SK-N-SH (cell line): Measurements from ENCODE around the gene SMIM10L2A. TPM values are rescaled to one million over a fixed set of nuclear protein-coding genes. Genes with fewer than 3 reads are reported as not detected.

Experiments
- CTCF ChIA-PET: fragments of 300-600, 350-600 bp; formaldehyde crosslinking; extraction: SDS; loops from one replicate; lab custom pipeline; 2021; lab: Yijun Ruan, JAX
- POLR2A ChIA-PET: fragments of 350-600 bp; sonication (Branson Sonifier 250); formaldehyde crosslinking; extraction: SDS; loops from one replicate; lab custom pipeline; 2020; ENCODE audit warnings: antibody characterized with exemption, inconsistent platforms; lab: Yijun Ruan, JAX
- DNase-seq: peaks from one replicate; pipeline ENCODE4 v3.0.0; 2012
- H2AFZ ChIP-seq: fragments of 200-600 bp; sonication (generic); 2 replicates; pipeline ENCODE4 v1.8.1; 2016; ENCODE audit warnings: antibody characterized with exemption, mild to moderate bottlenecking, low read depth
- H3F3A ChIP-seq: fragments of 200-600 bp; sonication (generic); replicated peaks from 2 replicates; pipeline ENCODE3; 2016; ENCODE audit warnings: antibody characterized with exemption, mild to moderate bottlenecking; ENCODE audit not compliant: insufficient read depth
- H3K27ac ChIP-seq, 2 experiments: fragments of 200-500 bp in 1 of 2; fragments of 200-600 bp in 1 of 2; sonication (Bioruptor generic) in 1 of 2; sonication (generic), shearing (Covaris generic) in 1 of 2; 2 replicates each; pipeline versions ENCODE4 v1.5.1 to v1.6.1; 2014 to 2016; ENCODE audit warnings: low read depth in 2 of 2, inconsistent platforms in 1 of 2, low read length in 1 of 2, mild to moderate bottlenecking in 1 of 2, mixed read lengths in 1 of 2
- H3K27me3 ChIP-seq: fragments of 200-600 bp; sonication (generic), shearing (Covaris generic); 2 replicates; pipeline ENCODE4 v1.6.1; 2016; ENCODE audit warnings: mixed run types; ENCODE audit not compliant: insufficient read depth
- H3K36me3 ChIP-seq, 2 experiments: fragments of 200-500 bp in 1 of 2; fragments of 200-600 bp in 1 of 2; sonication (Bioruptor generic) in 1 of 2; sonication (generic) in 1 of 2; replicated peaks in 1 of 2; 2 replicates each; pipeline versions ENCODE3 to v1.5.1; 2014 to 2016; ENCODE audit warnings: low read length in 1 of 2, mild to moderate bottlenecking in 1 of 2; ENCODE audit not compliant: insufficient read depth in 2 of 2, control insufficient read depth in 1 of 2
- H3K4me1 ChIP-seq, 2 experiments: fragments of 200-500 bp in 1 of 2; fragments of 200-600 bp in 1 of 2; sonication (Bioruptor generic) in 1 of 2; sonication (generic), shearing (Covaris generic) in 1 of 2; 2 replicates each; pipeline versions ENCODE4 v1.5.1 to v1.6.1; 2014 to 2016; ENCODE audit warnings: low read depth in 1 of 2, low read length in 1 of 2, mixed run types in 1 of 2; ENCODE audit not compliant: insufficient read depth in 2 of 2, control insufficient read depth in 1 of 2
- H3K4me2 ChIP-seq: fragments of 200-600 bp; sonication (generic), shearing (Covaris generic); 2 replicates; pipeline ENCODE4 v1.6.1; 2017; ENCODE audit warnings: mixed run types
- H3K4me3 ChIP-seq, 2 experiments: fragments of 200-500 bp in 1 of 2; fragments of 200-600 bp in 1 of 2; sonication (Bioruptor generic) in 1 of 2; sonication (generic), shearing (Covaris generic) in 1 of 2; 2 replicates each; pipeline versions ENCODE4 v1.5.1 to v1.8.1; 2014 to 2016; ENCODE audit warnings: low read depth in 2 of 2, inconsistent platforms in 1 of 2, low read length in 1 of 2, mild to moderate bottlenecking in 1 of 2, mixed read lengths in 1 of 2, moderate library complexity in 1 of 2
- H3K79me2 ChIP-seq: fragments of 200-600 bp; sonication (generic); 2 replicates; pipeline ENCODE4 v1.8.1; 2017; ENCODE audit warnings: mild to moderate bottlenecking; ENCODE audit not compliant: insufficient read depth
- H3K9ac ChIP-seq: fragments of 200-600 bp; sonication (generic); 2 replicates; pipeline ENCODE4 v1.6.1; 2017; ENCODE audit warnings: mixed run types
- H3K9me2 ChIP-seq: fragments of 200-600 bp; sonication (generic); 2 replicates; pipeline ENCODE4 v1.6.1; 2017; ENCODE audit warnings: mixed run types
- H3K9me3 ChIP-seq: fragments of 200-600 bp; sonication (generic); 2 replicates; pipeline ENCODE4 v1.6.1; 2017; ENCODE audit warnings: mixed run types, mild to moderate bottlenecking, moderate library complexity
- H4K20me1 ChIP-seq: fragments of 200-600 bp; sonication (generic); 2 replicates; pipeline ENCODE4 v1.6.1; 2017; ENCODE audit warnings: mild to moderate bottlenecking, mixed run types; ENCODE audit not compliant: insufficient read depth
- CHD2 ChIP-seq: fragments of 150-350 bp; IDR thresholded peaks from 2 replicates; pipeline ENCODE4 v1.6.1; 2018; ENCODE audit warnings: low read length; ENCODE audit not compliant: partially characterized antibody
- CTCF ChIP-seq: fragments of 200-600 bp; sonication (generic); IDR thresholded peaks from 2 replicates; pipeline ENCODE4 v1.6.1; 2017; ENCODE audit warnings: antibody characterized with exemption, mild to moderate bottlenecking, moderate library complexity
- EP300 ChIP-seq, 2 experiments: IDR thresholded peaks; 2 replicates each; pipeline versions ENCODE4 v1.4.0 to v1.6.1; 2012; ENCODE audit warnings: borderline replicate concordance in 1 of 2, low read depth in 1 of 2, low read length in 1 of 2
- EZH2phosphoT487 ChIP-seq: fragments of 200-600 bp; sonication (generic); IDR thresholded peaks from 2 replicates; pipeline ENCODE4 v1.6.1; 2017; ENCODE audit warnings: low read depth, mixed run types, mild to moderate bottlenecking, antibody characterized with exemption, moderate library complexity, borderline replicate concordance
- FOSL2 ChIP-seq: IDR thresholded peaks from 2 replicates; pipeline ENCODE4 v1.4.0; 2012; ENCODE audit warnings: low read depth, mild to moderate bottlenecking, moderate library complexity, borderline replicate concordance
- FOXJ3 ChIP-seq: sonication (generic); formaldehyde crosslinking; IDR thresholded peaks from 2 replicates; pipeline ENCODE4 v1.5.1; 2020; ENCODE audit warnings: mild to moderate bottlenecking, missing genetic modification reagents
- FOXM1 ChIP-seq: IDR thresholded peaks from 2 replicates; pipeline ENCODE4 v1.4.0; 2012; ENCODE audit warnings: low read depth, mild to moderate bottlenecking
- GABPA ChIP-seq: IDR thresholded peaks from 2 replicates; pipeline ENCODE4 v1.4.0; 2012; ENCODE audit warnings: low read depth, mild to moderate bottlenecking
- MEF2A ChIP-seq: IDR thresholded peaks from 2 replicates; pipeline ENCODE4 v1.4.0; 2012; ENCODE audit warnings: low read depth, borderline replicate concordance
- POLR2AphosphoS5 ChIP-seq: IDR thresholded peaks from 2 replicates; pipeline ENCODE4 v1.6.1; 2012; ENCODE audit warnings: low read depth, low read length
- RCOR1 ChIP-seq: fragments of 150-350 bp; IDR thresholded peaks from 2 replicates; pipeline ENCODE4 v1.6.1; 2017; ENCODE audit warnings: antibody characterized with exemption, low read length
- RFX5 ChIP-seq: IDR thresholded peaks from 2 replicates; pipeline ENCODE4 v1.6.1; 2012; ENCODE audit warnings: mild to moderate bottlenecking, improper control_type of control experiment, low read length
- RXRA ChIP-seq: IDR thresholded peaks from 2 replicates; pipeline ENCODE4 v1.4.0; 2012; ENCODE audit warnings: low read depth, mild to moderate bottlenecking, borderline replicate concordance
- SMC3 ChIP-seq: IDR thresholded peaks from 2 replicates; pipeline ENCODE4 v1.6.1; 2012; ENCODE audit warnings: low read depth, low read length, improper control_type of control experiment
- TAF1 ChIP-seq: IDR thresholded peaks from 2 replicates; pipeline ENCODE4 v1.6.1; 2012; ENCODE audit warnings: low read depth, mild to moderate bottlenecking, low read length, moderate library complexity, borderline replicate concordance
- TEAD4 ChIP-seq: IDR thresholded peaks from 2 replicates; pipeline ENCODE4 v1.4.0; 2012; ENCODE audit warnings: mild to moderate bottlenecking, borderline replicate concordance; ENCODE audit not compliant: insufficient read depth
- USF1 ChIP-seq: IDR thresholded peaks from 2 replicates; pipeline ENCODE4 v1.4.0; 2012; ENCODE audit warnings: low read depth, borderline replicate concordance
- ZBTB33 ChIP-seq: IDR thresholded peaks from 2 replicates; pipeline ENCODE4 v1.4.0; 2012; ENCODE audit warnings: low read depth, borderline replicate concordance
- WGBS: methylation state at CpG from one replicate; pipeline ENCODE4 v1.1.6; 2017; ENCODE audit warnings: low lambda C conversion rate; 5-methylcytosine and 5-hydroxymethylcytosine counted together
- polyA plus RNA-seq, 3 experiments: library from polyadenylated mRNA; depleted of rRNA; stranded (reverse); fragments of >200 nt; gene quantifications; 2 replicates each; pipeline ENCODE4 v1.2.3, GENCODE V29; 2012
- TF ChIP-seq, protein P1 (sequence below): fragments of 150-350 bp; IDR thresholded peaks from 2 replicates; pipeline ENCODE4 v1.6.1; 2017; ENCODE audit warnings: antibody characterized with exemption, low read length, low read depth, borderline replicate concordance

The SMIM10L2A gene
- polyA plus RNA-seq, 1 of the 3 experiments (the other 2 are of a cell fraction): 0.15 TPM

DNA sequence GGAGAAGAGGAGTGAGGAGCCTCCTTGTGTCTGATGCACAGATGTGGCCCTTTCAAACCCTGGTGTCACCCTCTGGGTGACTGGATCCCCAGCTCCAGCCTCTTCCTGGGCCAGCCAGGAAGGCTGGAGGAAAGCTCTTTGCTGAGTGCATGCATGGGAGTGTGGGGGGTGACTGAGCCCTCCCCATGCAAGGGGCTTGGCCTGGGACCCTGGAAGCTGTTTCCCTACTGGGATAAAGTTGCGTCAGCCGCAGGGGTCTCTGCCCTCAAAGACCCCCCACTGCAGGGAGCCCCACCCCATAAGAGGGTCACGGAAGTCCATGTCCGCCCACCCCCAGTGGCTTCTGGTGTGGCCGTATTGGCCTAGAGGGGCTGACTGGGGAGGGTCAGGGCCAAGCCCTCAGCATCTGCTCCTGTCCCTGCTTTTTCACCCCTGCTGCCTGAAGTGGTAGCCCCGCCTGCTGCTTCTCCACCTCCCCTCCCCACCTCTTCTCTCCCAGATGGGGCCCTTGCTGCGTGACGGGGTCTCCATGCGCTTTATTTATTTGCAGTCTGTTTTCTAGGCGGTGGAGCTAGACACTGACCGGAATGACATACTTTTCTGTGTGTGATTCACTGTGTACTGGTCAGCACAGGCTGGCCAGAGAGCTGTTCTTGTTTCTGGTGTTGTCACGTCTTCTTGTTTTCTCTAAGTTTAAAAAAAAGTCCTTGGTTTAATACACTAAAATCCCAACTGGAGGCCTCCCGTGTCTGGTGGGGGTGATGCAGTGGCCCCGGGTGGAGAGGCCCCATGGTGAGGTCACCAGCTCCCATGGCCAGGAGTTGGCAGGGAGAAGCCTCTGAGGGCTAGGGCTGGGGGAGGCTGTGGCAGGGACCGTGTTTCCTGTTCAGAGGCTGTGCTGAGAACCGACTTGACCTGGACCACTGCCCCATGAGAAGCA lies 3.6 kb downstream of the SMIM10L2A start:
- Histone ChIP-seq H2AFZ (no peak overlapping the region), H4K20me1 (no peaks in the 10 kb centered on the region), H3K27me3 (peaks cover 6% of the 10 kb centered on the region; the same call in 1 of the 2 replicates)
- no peak for DNase-seq
- TF ChIP-seq POLR2AphosphoS5 (no peak), EP300 (IDR thresholded peaks at IDR 0.05; ENCODE audit: borderline replicate concordance in 1 of 2, low read depth in 1 of 2, low read length in 1 of 2) (no peak), EZH2phosphoT487 (no peak), FOXM1 (no peak), SMC3 (no peak), GABPA (no peak), USF1 (no peak)
- TF ChIP-seq, all 33 proteins: peak for 0
- Histone ChIP-seq H3K4me1 (no peaks in the 10 kb centered on the region; a peak in 1 of 4 replicates), H3K36me3 (no peaks in the 10 kb centered on the region), H3K27ac (no peak overlapping the region), H3K9me2 (no peaks in the 10 kb centered on the region), H3K9ac (no peak overlapping the region), H3K4me2 (no peak overlapping the region), H3K79me2 (no peaks in the 10 kb centered on the region), H3F3A (no peaks in the 10 kb centered on the region), H3K4me3 (no peak overlapping the region), H3K9me3 (no peaks in the 10 kb centered on the region)
- ChIA-PET POLR2A (no interaction called here), CTCF (no interaction called here)
- 46% methylated on average over 11 of the region's 16 CpGs for WGBS

GRCh38 chrX:135429429-135429828 lies 7.7 kb downstream of the SMIM10L2A start:
- Histone ChIP-seq H3K4me2 (no peak overlapping the region), H3K9ac (no peak overlapping the region), H3K4me3 (no peak overlapping the region), H3K27me3 (peaks cover 6% of the 10 kb centered on the region), H3K9me3 (no peaks in the 10 kb centered on the region), H3K79me2 (no peaks in the 10 kb centered on the region), H3F3A (no peaks in the 10 kb centered on the region), H4K20me1 (no peaks in the 10 kb centered on the region), H3K9me2 (no peaks in the 10 kb centered on the region), H3K4me1 (no peaks in the 10 kb centered on the region; a peak in 1 of 4 replicates), H2AFZ (no peak overlapping the region), H3K36me3 (no peaks in the 10 kb centered on the region), H3K27ac (no peak overlapping the region)
- ChIA-PET CTCF (no interaction called here), POLR2A (no interaction called here)
- DNase-seq: no peak
- 11% methylated on average over 1 of the region's 1 CpG for WGBS
- TF ChIP-seq TAF1 (no peak), POLR2AphosphoS5 (no peak), CTCF (no peak), RXRA (no peak), GABPA (no peak), FOXJ3 (CRISPR knock-in tag) (no peak), SMC3 (no peak), CHD2 (no peak), EZH2phosphoT487 (no peak), RFX5 (no peak), FOXM1 (no peak), EP300 (IDR thresholded peaks at IDR 0.05; ENCODE audit: borderline replicate concordance in 1 of 2, low read depth in 1 of 2, low read length in 1 of 2) (no peak), TEAD4 (no peak), ZBTB33 (no peak), FOSL2 (no peak), RCOR1 (no peak), MEF2A (no peak)
- TF ChIP-seq, protein P1, sequence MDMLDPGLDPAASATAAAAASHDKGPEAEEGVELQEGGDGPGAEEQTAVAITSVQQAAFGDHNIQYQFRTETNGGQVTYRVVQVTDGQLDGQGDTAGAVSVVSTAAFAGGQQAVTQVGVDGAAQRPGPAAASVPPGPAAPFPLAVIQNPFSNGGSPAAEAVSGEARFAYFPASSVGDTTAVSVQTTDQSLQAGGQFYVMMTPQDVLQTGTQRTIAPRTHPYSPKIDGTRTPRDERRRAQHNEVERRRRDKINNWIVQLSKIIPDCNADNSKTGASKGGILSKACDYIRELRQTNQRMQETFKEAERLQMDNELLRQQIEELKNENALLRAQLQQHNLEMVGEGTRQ: no peak
